ENCODE data around the gene SOX15. TPM values are rescaled to one million over a fixed set of nuclear protein-coding genes. Genes with fewer than 3 reads are reported as not detected.

The SOX15 gene
- total and polyA plus RNA-seq, 12 donors, result 0.29 to 2.4 (median 0.94) TPM; not detected in 2

DNA sequence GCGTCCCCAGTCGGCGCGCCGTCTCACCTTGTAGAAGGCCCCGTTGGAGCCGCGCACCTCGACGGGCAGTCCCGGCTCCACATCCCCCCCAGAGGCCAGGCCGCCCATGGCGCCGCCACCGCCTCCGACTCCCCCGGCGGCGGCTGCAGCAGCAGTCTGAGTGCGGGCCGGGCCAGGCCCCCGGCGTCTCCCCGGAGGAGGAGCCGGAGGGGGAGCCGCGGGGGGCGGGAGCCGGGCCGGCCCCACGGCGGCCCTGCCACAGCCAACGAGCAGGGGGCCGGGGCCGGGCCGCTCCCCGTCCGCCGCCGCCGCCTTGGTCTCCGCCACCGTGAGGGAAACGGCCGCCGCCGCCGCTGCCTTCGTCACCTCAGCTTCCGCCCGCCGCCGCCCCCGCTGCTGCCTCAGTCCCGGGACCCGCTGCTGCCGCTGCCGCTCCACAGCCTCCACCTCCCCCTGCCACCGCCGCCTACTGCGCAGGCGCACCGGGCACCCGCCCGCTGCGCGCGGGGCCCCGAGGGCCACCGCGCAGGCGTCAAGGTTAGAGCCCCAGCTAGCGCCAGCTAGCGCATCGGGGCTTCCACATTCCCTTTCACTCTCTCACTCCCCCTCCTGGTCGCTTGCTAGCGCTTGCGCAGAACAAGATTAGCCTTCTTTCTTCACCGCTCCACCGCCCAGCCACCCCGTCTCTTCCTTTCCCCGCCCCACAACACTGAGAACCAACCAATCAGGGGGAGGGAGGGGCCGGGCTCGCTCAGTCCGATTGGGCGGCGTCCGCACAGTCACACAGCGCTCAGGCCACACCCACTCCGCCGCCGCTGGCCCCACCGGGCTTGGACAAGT is 24.8 kb upstream of the SOX15 start, which contains the start of gene FXR2:
TSS of gene FXR2 (minus strand) at position 473 of the 840 bp plus-strand sequence. CDS start at position 108, 365 bp downstream.
- Histone ChIP-seq H3K36me3 (replicated peaks in 1 of 2) (peaks cover 0 to 10% of the 10 kb centered on the region in 2 donors), H3K27me3 (no peaks in the 10 kb centered on the region), H3K4me1 (replicated peaks in 1 of 2) (peaks cover 30 to 43% of the 10 kb centered on the region in 2 donors), H3K9me3 (replicated peaks in 1 of 3) (no peaks in the 10 kb centered on the region), H3K27ac (peak within 1 kb of the TSS; percentile 39 to 100 (median 93)), H3K4me3 (peak within 1 kb of the TSS in 3 of 4 donors; percentile 13 to 92 (median 54))
- intact Hi-C loops (cut with DNase I), result no loop called here
- peak; percentile 99 to 100 (median 100) for DNase-seq
- WGBS, 4 donors, result 0 to 1% (median 1%) methylated on average over 5 to 93 of the region's 93 CpGs
- peak; percentile 43 to 82 (median 53) for TF ChIP-seq CTCF (IDR thresholded peaks at IDR 0.05)
- peak; percentile 74 to 91 for TF ChIP-seq POLR2A (IDR thresholded peaks at IDR 0.05)

GRCh38 chr17:7613769-7614424 is 24.0 kb upstream of the SOX15 start:
- Histone ChIP-seq H3K27me3 (no peaks in the 10 kb centered on the region), H3K36me3 (replicated peaks in 1 of 2) (peaks cover 0 to 10% of the 10 kb centered on the region in 2 donors), H3K27ac (peak overlapping the region in 4 of 5 donors; percentile 83 to 100 (median 94)), H3K4me1 (replicated peaks in 1 of 2) (peaks cover 30 to 50% of the 10 kb centered on the region in 2 donors), H3K4me3 (peak overlapping the region in 3 of 4 donors; percentile 13 to 92 (median 54)), H3K9me3 (replicated peaks in 1 of 3) (no peaks in the 10 kb centered on the region)
- 7 to 13% (median 7%) methylated on average over 14 to 20 of the region's 20 CpGs for WGBS, 4 donors
- no peak for DNase-seq
- TF ChIP-seq CTCF (IDR thresholded peaks at IDR 0.05) (no peak), POLR2A (IDR thresholded peaks at IDR 0.05) (no peak)
- intact Hi-C loops (cut with DNase I), result no loop called here

DNA sequence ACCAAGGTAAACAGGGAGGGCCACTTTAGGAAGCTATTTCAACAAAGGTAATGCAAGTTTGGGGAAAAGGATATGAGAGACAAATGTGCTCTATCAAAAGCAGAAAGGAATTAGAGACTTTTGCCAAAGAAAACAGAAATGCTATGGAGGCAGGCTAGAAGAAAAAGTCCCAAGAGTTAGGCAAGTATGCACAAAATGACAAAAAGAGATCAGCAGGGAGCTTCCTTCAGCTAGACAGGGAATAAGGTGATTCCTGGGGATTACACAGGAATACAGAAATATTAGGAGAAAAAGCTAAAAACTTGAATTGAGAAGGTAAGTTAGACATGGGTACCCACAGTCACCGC is 22.4 kb upstream of the SOX15 start:
- no peaks in the 10 kb centered on the region for H3K9me3 ChIP-seq (replicated peaks in 1 of 3)
- peaks cover 0 to 10% of the 10 kb centered on the region in 2 donors for H3K36me3 ChIP-seq (replicated peaks in 1 of 2)
- intact Hi-C loops (cut with DNase I), result no loop called here
- TF ChIP-seq CTCF (IDR thresholded peaks at IDR 0.05) (no peak), POLR2A (IDR thresholded peaks at IDR 0.05) (no peak)
- no peak overlapping the region for H3K4me3 ChIP-seq
- peak overlapping the region in 3 of 5 donors; percentile 20 to 70 (median 66) for H3K27ac ChIP-seq
- H3K27me3 ChIP-seq, result no peaks in the 10 kb centered on the region
- peaks cover 30 to 51% of the 10 kb centered on the region in 2 donors for H3K4me1 ChIP-seq (replicated peaks in 1 of 2)
- WGBS, 4 donors, result 87 to 96% (median 92%) methylated on average over 1 of the region's 1 CpG
- no peak for DNase-seq

DNA sequence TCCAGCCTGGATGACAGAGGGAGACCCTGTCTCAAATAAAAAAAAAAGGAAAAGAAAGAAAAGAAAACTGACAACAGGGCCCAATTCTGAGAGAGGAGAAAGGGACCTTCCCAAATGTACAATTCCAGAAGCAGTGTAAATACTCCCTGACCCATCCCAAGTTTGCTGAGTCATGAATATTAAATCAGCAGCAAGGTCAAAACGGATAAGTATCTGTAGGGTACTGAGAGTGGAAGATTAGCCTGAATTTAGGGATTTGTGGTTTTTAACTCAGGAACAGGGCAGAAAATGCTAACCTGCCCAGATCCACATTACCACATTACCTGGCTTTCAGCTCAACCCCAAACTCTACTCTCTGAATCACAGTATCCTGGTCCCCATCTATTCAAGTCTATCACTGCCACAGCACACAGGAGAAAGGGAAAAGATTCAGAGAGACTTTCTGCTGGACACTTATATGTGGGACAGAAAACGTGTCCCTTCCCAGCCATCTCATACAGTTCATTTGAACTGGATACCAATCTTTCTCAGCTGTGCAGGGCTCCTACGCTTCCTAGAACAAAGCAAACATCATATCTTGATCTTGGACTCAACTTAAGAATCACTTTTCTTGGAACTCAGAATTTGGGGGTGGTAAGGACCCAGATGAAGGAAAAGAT is 21.9 kb upstream of the SOX15 start:
- peak overlapping the region in 1 of 4 donors; percentile 21 for H3K4me3 ChIP-seq
- peaks cover 30 to 51% of the 10 kb centered on the region in 2 donors for H3K4me1 ChIP-seq (replicated peaks in 1 of 2)
- no peak for DNase-seq
- peak overlapping the region in 4 of 5 donors; percentile 20 to 75 (median 68) for H3K27ac ChIP-seq
- H3K9me3 ChIP-seq (replicated peaks in 1 of 3), result no peaks in the 10 kb centered on the region
- TF ChIP-seq POLR2A (IDR thresholded peaks at IDR 0.05), result peak in 1 of 2 donors; percentile 10
- TF ChIP-seq CTCF (IDR thresholded peaks at IDR 0.05), result no peak
- H3K36me3 ChIP-seq (replicated peaks in 1 of 2), result peaks cover 0 to 10% of the 10 kb centered on the region in 2 donors
- intact Hi-C loops (cut with DNase I), result no loop called here
- 38 to 48% (median 44%) methylated on average over 3 of the region's 3 CpGs for WGBS, 4 donors
- H3K27me3 ChIP-seq, result no peaks in the 10 kb centered on the region
